Measurements from ENCODE around the gene KLHL6.

DNA sequence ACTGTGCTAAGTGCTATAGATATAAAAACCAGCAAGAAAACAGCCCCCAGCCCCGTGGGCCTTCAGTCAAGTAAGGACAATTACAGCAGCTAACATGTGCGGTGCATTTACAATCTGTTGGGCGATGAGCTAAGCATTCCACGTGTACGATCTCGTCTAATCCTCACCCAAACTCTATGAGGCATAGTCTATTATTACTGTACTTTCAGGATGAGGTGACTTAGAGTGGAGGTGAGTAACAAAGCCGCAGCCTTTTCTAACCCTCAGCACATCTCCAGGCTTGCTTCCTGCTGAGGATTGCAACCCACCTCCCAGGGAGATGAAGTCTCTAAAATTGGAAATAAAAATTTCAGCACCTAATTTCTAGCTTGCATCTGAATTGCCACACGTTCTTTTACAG lies 73.9 kb downstream of the KLHL6 start:
- no peak for TF ChIP-seq EP300 (IDR thresholded peaks at IDR 0.05; ENCODE audit: low read depth)
- TF ChIP-seq, protein P1, sequence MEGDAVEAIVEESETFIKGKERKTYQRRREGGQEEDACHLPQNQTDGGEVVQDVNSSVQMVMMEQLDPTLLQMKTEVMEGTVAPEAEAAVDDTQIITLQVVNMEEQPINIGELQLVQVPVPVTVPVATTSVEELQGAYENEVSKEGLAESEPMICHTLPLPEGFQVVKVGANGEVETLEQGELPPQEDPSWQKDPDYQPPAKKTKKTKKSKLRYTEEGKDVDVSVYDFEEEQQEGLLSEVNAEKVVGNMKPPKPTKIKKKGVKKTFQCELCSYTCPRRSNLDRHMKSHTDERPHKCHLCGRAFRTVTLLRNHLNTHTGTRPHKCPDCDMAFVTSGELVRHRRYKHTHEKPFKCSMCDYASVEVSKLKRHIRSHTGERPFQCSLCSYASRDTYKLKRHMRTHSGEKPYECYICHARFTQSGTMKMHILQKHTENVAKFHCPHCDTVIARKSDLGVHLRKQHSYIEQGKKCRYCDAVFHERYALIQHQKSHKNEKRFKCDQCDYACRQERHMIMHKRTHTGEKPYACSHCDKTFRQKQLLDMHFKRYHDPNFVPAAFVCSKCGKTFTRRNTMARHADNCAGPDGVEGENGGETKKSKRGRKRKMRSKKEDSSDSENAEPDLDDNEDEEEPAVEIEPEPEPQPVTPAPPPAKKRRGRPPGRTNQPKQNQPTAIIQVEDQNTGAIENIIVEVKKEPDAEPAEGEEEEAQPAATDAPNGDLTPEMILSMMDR (IDR thresholded peaks at IDR 0.05) = no peak
